NOMO-1 treated with DMSO at 0.1 percent for 48 hours (cell line): ENCODE measurements around the gene POP4.

Experiments
- DNase-seq: peaks from one replicate; lab custom pipeline; 2025; ENCODE audit not compliant: unreplicated experiment; lab: John Stamatoyannopoulos, UW

The POP4 gene

GRCh38 chr19:29576761-29577648, 29.1 kb upstream of the POP4 start:
- DNase-seq = no peak

GRCh38 chr19:29577649-29577963, 28.5 kb upstream of the POP4 start:
- no peak for DNase-seq

GRCh38 chr19:29578349-29578748, 27.7 kb upstream of the POP4 start:
- DNase-seq = no peak

- no peak for DNase-seq
Observed at GRCh38 chr19:29579308-29579910, 26.7 kb upstream of the POP4 start.

GRCh38 chr19:29581398-29581797, 24.7 kb upstream of the POP4 start:
- DNase-seq = no peak

- no peak for DNase-seq
Observed at GRCh38 chr19:29583196-29583999, 22.7 kb upstream of the POP4 start.

- DNase-seq = no peak
Observed at GRCh38 chr19:29586401-29586800, 19.7 kb upstream of the POP4 start.

- DNase-seq = no peak
Observed at GRCh38 chr19:29587059-29587458, 19.0 kb upstream of the POP4 start.

GRCh38 chr19:29587518-29587986, 18.5 kb upstream of the POP4 start:
- no peak for DNase-seq

- no peak for DNase-seq
Observed at GRCh38 chr19:29588095-29588494, 18.0 kb upstream of the POP4 start.

GRCh38 chr19:29590278-29590677, 15.8 kb upstream of the POP4 start:
- no peak for DNase-seq

- no peak for DNase-seq
Observed at GRCh38 chr19:29591670-29592069, 14.4 kb upstream of the POP4 start.

GRCh38 chr19:29593869-29594268, 12.2 kb upstream of the POP4 start:
- DNase-seq = no peak

GRCh38 chr19:29596080-29596727, 9.9 kb upstream of the POP4 start:
- DNase-seq = no peak

GRCh38 chr19:29596885-29597525, 9.1 kb upstream of the POP4 start:
- no peak for DNase-seq

- DNase-seq = no peak
Observed at GRCh38 chr19:29598036-29598435, 8.0 kb upstream of the POP4 start.

- no peak for DNase-seq
Observed at GRCh38 chr19:29598496-29598895, 7.6 kb upstream of the POP4 start.

GRCh38 chr19:29603308-29603707, 2.8 kb upstream of the POP4 start:
- DNase-seq = no peak

- DNase-seq = no peak
Observed at GRCh38 chr19:29606420-29606747, 301 bp downstream of the POP4 start.

- DNase-seq = no peak
Observed at GRCh38 chr19:29609636-29610035, 3.6 kb downstream of the POP4 start.

- DNase-seq = no peak
Observed at GRCh38 chr19:29610213-29610573, 4.1 kb downstream of the POP4 start.
